Left ventricle myocardium inferior (tissue), 1 donor: ENCODE results near the gene SLC22A12. TPM values are rescaled to one million over a fixed set of nuclear protein-coding genes. Genes with fewer than 3 reads are reported as not detected.

Experiments used
- DNase-seq: peaks from one replicate; pipeline ENCODE4 v3.0.0-alpha.2; 2020
- H3K27ac ChIP-seq: fragments of 200-600 bp; replicated peaks from 2 replicates; pipeline ENCODE4 v1.8.0; 2021
- H3K27me3 ChIP-seq: fragments of 200-600 bp; 2 replicates; pipeline ENCODE4 v1.8.0; 2021; ENCODE audit warnings: low read depth
- H3K36me3 ChIP-seq: fragments of 200-600 bp; 2 replicates; pipeline ENCODE4 v1.8.0; 2021
- H3K4me1 ChIP-seq: fragments of 200-600 bp; 2 replicates; pipeline ENCODE4 v1.8.0; 2021
- H3K4me3 ChIP-seq: fragments of 200-600 bp; 2 replicates; pipeline ENCODE4 v1.8.0; 2021; ENCODE audit warnings: mild to moderate bottlenecking, moderate library complexity
- H3K9me3 ChIP-seq: fragments of 200-600 bp; replicated peaks from 2 replicates; pipeline ENCODE4 v1.8.0; 2021
- CTCF ChIP-seq: fragments of 200-600 bp; IDR thresholded peaks from 2 replicates; pipeline ENCODE4 v1.8.0; 2021; ENCODE audit warnings: antibody characterized with exemption, mild to moderate bottlenecking, borderline replicate concordance
- intact Hi-C: fragments of 100-400 bp; cut with micrococcal nuclease; formaldehyde crosslinking; loops from one replicate; pipeline ENCODE4 v1.11.0; 2022
- total RNA-seq: library from RNA; stranded (reverse); fragmentation: NEBNext Ultra II Directional; extraction: Animal tissue kit (Norgen Biotek cat#: 25700); gene quantifications from one replicate; pipeline ENCODE4 v1.2.1, GENCODE V29; 2021
- donor health status: DM: no; HTN: yes; CAD: no; lungs with severe emphysema.

The SLC22A12 gene
- total RNA-seq, 1 donor from 2014 or later, result not detected

GRCh38 chr11:64642871-64643255 is 51.8 kb downstream of the SLC22A12 start:
- intact Hi-C loops, result no loop called here
- Histone ChIP-seq H3K36me3 (no peaks in the 10 kb centered on the region), H3K27me3 (peaks cover 97% of the 10 kb centered on the region), H3K4me3 (peak overlapping the region; percentile 49), H3K4me1 (peaks cover 5% of the 10 kb centered on the region), H3K9me3 (no peaks in the 10 kb centered on the region), H3K27ac (no peak overlapping the region)
- TF ChIP-seq CTCF, result no peak
- no peak for DNase-seq

GRCh38 chr11:64643256-64643881 is 52.3 kb downstream of the SLC22A12 start:
- no peaks in the 10 kb centered on the region for H3K9me3 ChIP-seq
- intact Hi-C loops, result no loop called here
- no peak for DNase-seq
- peaks cover 97% of the 10 kb centered on the region for H3K27me3 ChIP-seq
- H3K4me1 ChIP-seq, result no peaks in the 10 kb centered on the region
- H3K27ac ChIP-seq, result no peak overlapping the region
- H3K4me3 ChIP-seq, result peak overlapping the region; percentile 49
- TF ChIP-seq CTCF, result no peak
- H3K36me3 ChIP-seq, result no peaks in the 10 kb centered on the region

- DNase-seq, result no peak
- peaks cover 96% of the 10 kb centered on the region for H3K27me3 ChIP-seq
- no peak for TF ChIP-seq CTCF
- no peak overlapping the region for H3K27ac ChIP-seq
- H3K4me1 ChIP-seq, result no peaks in the 10 kb centered on the region
- intact Hi-C loops, result no loop called here
- no peaks in the 10 kb centered on the region for H3K36me3 ChIP-seq
- H3K4me3 ChIP-seq, result peak overlapping the region; percentile 49
- no peaks in the 10 kb centered on the region for H3K9me3 ChIP-seq
Observed at GRCh38 chr11:64643920-64644646, 53.1 kb downstream of the SLC22A12 start.

GRCh38 chr11:64644647-64645275 is 53.7 kb downstream of the SLC22A12 start:
- H3K9me3 ChIP-seq, result no peaks in the 10 kb centered on the region
- H3K27me3 ChIP-seq, result peaks cover 96% of the 10 kb centered on the region
- no peak overlapping the region for H3K4me3 ChIP-seq
- H3K4me1 ChIP-seq, result no peaks in the 10 kb centered on the region
- intact Hi-C loops, result no loop called here
- H3K36me3 ChIP-seq, result no peaks in the 10 kb centered on the region
- no peak overlapping the region for H3K27ac ChIP-seq
- TF ChIP-seq CTCF, result no peak
- no peak for DNase-seq

- intact Hi-C loops, result no loop called here
- Histone ChIP-seq H3K27me3 (peaks cover 75% of the 10 kb centered on the region), H3K4me1 (no peaks in the 10 kb centered on the region), H3K4me3 (no peak overlapping the region), H3K9me3 (no peaks in the 10 kb centered on the region), H3K36me3 (no peaks in the 10 kb centered on the region), H3K27ac (no peak overlapping the region)
- no peak for DNase-seq
- no peak for TF ChIP-seq CTCF
Observed at GRCh38 chr11:64647019-64647779, 56.2 kb downstream of the SLC22A12 start.
